Smooth muscle cell (in vitro differentiated cells): ENCODE results near the gene CTSW. TPM values are rescaled to one million over a fixed set of nuclear protein-coding genes. Genes with fewer than 3 reads are reported as not detected.

Source experiments
- DNase-seq: peaks from one replicate; lab custom pipeline; 2025; ENCODE audit not compliant: unreplicated experiment; lab: John Stamatoyannopoulos, UW
- H2AFZ ChIP-seq: fragments of 200-600 bp; sonication (generic); 2 replicates; pipeline ENCODE4 v1.6.0; 2016; ENCODE audit warnings: antibody characterized with exemption, low read depth, mild to moderate bottlenecking
- H3F3A ChIP-seq: fragments of 200-600 bp; sonication (generic); 2 replicates; pipeline ENCODE4 v1.6.0; 2017; ENCODE audit warnings: antibody characterized with exemption, low read depth
- H3K27ac ChIP-seq: fragments of 200-600 bp; sonication (generic); 2 replicates; pipeline ENCODE4 v1.5.1; 2016; ENCODE audit warnings: low read depth, mild to moderate bottlenecking
- H3K27me3 ChIP-seq: fragments of 200-600 bp; sonication (generic); 2 replicates; pipeline ENCODE4 v1.6.1; 2016; ENCODE audit warnings: low read depth, mild to moderate bottlenecking
- H3K36me3 ChIP-seq: fragments of 200-600 bp; sonication (generic); 2 replicates; pipeline ENCODE4 v1.5.1; 2016; ENCODE audit warnings: low read depth
- H3K4me1 ChIP-seq: fragments of 200-600 bp; sonication (generic); 2 replicates; pipeline ENCODE4 v1.5.1; 2016; ENCODE audit warnings: low read depth
- H3K4me2 ChIP-seq: fragments of 200-600 bp; sonication (generic); 2 replicates; pipeline ENCODE4 v1.6.0; 2016; ENCODE audit warnings: mild to moderate bottlenecking
- H3K4me3 ChIP-seq: fragments of 200-600 bp; sonication (generic); 2 replicates; pipeline ENCODE4 v1.5.1; 2016; ENCODE audit warnings: mild to moderate bottlenecking
- H3K79me2 ChIP-seq: fragments of 200-600 bp; sonication (generic); 2 replicates; pipeline ENCODE4 v1.6.0; 2016; ENCODE audit warnings: low read depth, mild to moderate bottlenecking
- H3K9ac ChIP-seq: fragments of 200-600 bp; sonication (generic); 2 replicates; pipeline ENCODE4 v1.6.0; 2016; ENCODE audit warnings: low read depth
- H3K9me3 ChIP-seq: fragments of 200-600 bp; sonication (generic); replicated peaks from 2 replicates; pipeline ENCODE4 v1.5.1; 2016; ENCODE audit warnings: low read depth
- H4K20me1 ChIP-seq: fragments of 200-600 bp; sonication (generic); 2 replicates; pipeline ENCODE4 v1.6.0; 2016; ENCODE audit warnings: low read depth
- WGBS: methylation state at CpG from one replicate; pipeline ENCODE4 v1.1.7; 2016; ENCODE audit warnings: low lambda C conversion rate; 5-methylcytosine and 5-hydroxymethylcytosine counted together
- polyA plus RNA-seq: library from polyadenylated mRNA; unstranded; fragments of >200 nt; fragmentation: Nextera tagmentation; extraction: Ambion mirVana; gene quantifications from 2 replicates; pipeline ENCODE4 v1.2.1, GENCODE V29; 2016
- total RNA-seq: library from RNA; depleted of rRNA; stranded (reverse); fragments of >200 nt; gene quantifications from 2 replicates; pipeline ENCODE4 v1.2.3, GENCODE V29; 2014
- TF ChIP-seq, protein P1 (sequence below): fragments of 200-600 bp; sonication (generic); IDR thresholded peaks from 2 replicates; pipeline ENCODE4 v1.5.1; 2017; ENCODE audit warnings: borderline replicate concordance, mild to moderate bottlenecking, antibody characterized with exemption; ENCODE audit not compliant: insufficient read depth, poor library complexity, severe bottlenecking

CTSW gene
- total and polyA plus RNA-seq, 2 experiments from 2014 or later: not detected

GRCh38 chr11:65882120-65883057, 2.8 kb downstream of the CTSW start:
- no peak overlapping the region for H3K27ac ChIP-seq
- H3K4me1 ChIP-seq: peaks cover 1% of the 10 kb centered on the region
- H4K20me1 ChIP-seq: peaks cover 5% of the 10 kb centered on the region
- peaks cover 14% of the 10 kb centered on the region for H3K79me2 ChIP-seq
- TF ChIP-seq, protein P1, sequence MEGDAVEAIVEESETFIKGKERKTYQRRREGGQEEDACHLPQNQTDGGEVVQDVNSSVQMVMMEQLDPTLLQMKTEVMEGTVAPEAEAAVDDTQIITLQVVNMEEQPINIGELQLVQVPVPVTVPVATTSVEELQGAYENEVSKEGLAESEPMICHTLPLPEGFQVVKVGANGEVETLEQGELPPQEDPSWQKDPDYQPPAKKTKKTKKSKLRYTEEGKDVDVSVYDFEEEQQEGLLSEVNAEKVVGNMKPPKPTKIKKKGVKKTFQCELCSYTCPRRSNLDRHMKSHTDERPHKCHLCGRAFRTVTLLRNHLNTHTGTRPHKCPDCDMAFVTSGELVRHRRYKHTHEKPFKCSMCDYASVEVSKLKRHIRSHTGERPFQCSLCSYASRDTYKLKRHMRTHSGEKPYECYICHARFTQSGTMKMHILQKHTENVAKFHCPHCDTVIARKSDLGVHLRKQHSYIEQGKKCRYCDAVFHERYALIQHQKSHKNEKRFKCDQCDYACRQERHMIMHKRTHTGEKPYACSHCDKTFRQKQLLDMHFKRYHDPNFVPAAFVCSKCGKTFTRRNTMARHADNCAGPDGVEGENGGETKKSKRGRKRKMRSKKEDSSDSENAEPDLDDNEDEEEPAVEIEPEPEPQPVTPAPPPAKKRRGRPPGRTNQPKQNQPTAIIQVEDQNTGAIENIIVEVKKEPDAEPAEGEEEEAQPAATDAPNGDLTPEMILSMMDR: no peak
- no peak overlapping the region for H2AFZ ChIP-seq
- H3K36me3 ChIP-seq: no peaks in the 10 kb centered on the region
- no peaks in the 10 kb centered on the region for H3F3A ChIP-seq
- no peak for DNase-seq
- H3K27me3 ChIP-seq: no peaks in the 10 kb centered on the region
- H3K4me2 ChIP-seq: no peak overlapping the region
- 98% methylated on average over 29 of the region's 30 CpGs for WGBS
- no peak overlapping the region for H3K9ac ChIP-seq
- H3K4me3 ChIP-seq: no peak overlapping the region
- no peaks in the 10 kb centered on the region for H3K9me3 ChIP-seq

DNA sequence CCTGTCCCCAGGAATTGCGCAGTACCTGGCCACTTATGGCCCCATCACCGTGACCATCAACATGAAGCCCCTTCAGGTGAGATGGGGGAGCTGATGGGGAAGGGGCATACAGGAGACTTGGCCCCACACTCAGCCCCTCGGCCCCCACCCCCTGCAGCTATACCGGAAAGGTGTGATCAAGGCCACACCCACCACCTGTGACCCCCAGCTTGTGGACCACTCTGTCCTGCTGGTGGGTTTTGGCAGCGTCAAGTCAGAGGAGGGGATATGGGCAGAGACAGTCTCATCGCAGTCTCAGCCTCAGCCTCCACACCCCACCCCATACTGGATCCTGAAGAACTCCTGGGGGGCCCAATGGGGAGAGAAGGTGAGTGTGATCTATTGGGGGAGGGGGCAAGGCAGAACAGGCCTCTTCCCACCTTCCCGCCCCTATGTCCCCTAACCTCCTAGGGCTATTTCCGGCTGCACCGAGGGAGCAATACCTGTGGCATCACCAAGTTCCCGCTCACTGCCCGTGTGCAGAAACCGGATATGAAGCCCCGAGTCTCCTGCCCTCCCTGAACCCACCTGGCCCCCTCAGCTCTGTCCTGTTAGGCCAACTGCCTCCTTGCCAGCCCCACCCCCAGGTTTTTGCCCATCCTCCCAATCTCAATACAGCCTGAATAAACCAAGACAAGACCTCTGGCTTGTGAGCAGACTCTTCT, 3.6 kb downstream of the CTSW start:
- Histone ChIP-seq H3K27ac (no peak overlapping the region), H3K4me2 (no peak overlapping the region), H4K20me1 (peaks cover 5% of the 10 kb centered on the region), H3K36me3 (no peaks in the 10 kb centered on the region), H3K4me3 (no peak overlapping the region), H3K27me3 (no peaks in the 10 kb centered on the region), H3K4me1 (peaks cover 6% of the 10 kb centered on the region), H3F3A (peaks cover 6% of the 10 kb centered on the region), H3K9me3 (no peaks in the 10 kb centered on the region), H3K79me2 (peaks cover 17% of the 10 kb centered on the region), H3K9ac (no peak overlapping the region), H2AFZ (no peak overlapping the region)
- 99% methylated on average over 12 of the region's 13 CpGs for WGBS
- no peak for DNase-seq
- TF ChIP-seq, protein P1: no peak

DNA sequence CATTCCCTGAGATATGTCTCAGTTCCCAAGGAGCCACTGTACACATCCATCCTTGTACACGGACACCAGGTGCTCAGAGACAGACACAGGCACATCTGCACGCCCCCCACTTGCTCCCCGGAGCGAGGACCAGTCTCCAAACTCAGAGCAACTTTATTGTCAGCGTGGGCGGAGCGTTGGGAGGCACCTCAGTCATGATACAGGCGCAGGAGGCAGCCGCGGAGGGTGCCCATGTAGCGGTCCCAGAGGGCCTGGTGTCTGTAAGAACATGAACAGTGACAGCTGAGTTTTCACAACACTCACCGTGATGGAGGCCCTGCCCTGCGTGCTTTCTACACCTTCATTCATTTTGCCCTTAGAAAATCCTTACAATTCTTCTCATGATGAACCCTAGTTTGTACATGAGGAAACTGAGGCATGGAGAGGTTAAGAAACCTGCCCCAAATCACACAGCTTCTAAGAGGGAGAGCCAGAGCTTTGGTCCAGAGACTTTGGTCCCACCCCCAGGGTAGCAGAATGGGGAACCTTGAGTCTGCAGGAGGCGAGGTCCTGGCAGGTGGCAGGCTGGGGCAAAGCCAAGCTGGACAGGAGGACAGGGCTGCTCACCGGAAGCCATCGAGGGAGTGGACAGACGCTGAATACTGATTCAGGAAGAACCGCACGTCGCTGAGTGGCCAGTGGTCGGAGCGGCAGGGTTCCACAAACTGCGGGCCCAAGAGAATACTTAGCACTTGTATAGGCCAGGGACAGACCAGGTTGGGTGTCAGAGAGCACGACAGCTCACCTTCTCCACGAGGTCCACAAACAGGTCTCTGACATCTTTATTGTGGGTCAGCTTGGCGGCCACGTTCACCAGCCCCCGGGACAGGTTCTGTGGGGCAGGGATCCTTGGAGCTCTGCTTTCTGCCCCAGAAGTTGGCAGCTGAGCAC, 4.4 kb downstream of the CTSW start:
- no peak overlapping the region for H3K27ac ChIP-seq
- TF ChIP-seq, protein P1: no peak
- no peaks in the 10 kb centered on the region for H3K36me3 ChIP-seq
- H3F3A ChIP-seq: peaks cover 7% of the 10 kb centered on the region
- no peak overlapping the region for H3K9ac ChIP-seq
- peaks cover 5% of the 10 kb centered on the region for H4K20me1 ChIP-seq
- H2AFZ ChIP-seq: no peak overlapping the region
- H3K4me2 ChIP-seq: no peak overlapping the region
- peaks cover 17% of the 10 kb centered on the region for H3K79me2 ChIP-seq
- no peak for DNase-seq
- no peak overlapping the region for H3K4me3 ChIP-seq
- peaks cover 6% of the 10 kb centered on the region for H3K4me1 ChIP-seq
- 91% methylated on average over 28 of the region's 28 CpGs for WGBS
- H3K9me3 ChIP-seq: no peaks in the 10 kb centered on the region
- no peaks in the 10 kb centered on the region for H3K27me3 ChIP-seq
